ENCODE results near the gene KIAA1549. TPM values are rescaled to one million over a fixed set of nuclear protein-coding genes. Genes with fewer than 3 reads are reported as not detected.

Gene KIAA1549
- total and polyA plus RNA-seq, 10 of the 15 experiments (the other 5 are each of a cell fraction or from before 2014, with no cell fraction given): 0.02 to 0.82 (median 0.22) TPM

DNA sequence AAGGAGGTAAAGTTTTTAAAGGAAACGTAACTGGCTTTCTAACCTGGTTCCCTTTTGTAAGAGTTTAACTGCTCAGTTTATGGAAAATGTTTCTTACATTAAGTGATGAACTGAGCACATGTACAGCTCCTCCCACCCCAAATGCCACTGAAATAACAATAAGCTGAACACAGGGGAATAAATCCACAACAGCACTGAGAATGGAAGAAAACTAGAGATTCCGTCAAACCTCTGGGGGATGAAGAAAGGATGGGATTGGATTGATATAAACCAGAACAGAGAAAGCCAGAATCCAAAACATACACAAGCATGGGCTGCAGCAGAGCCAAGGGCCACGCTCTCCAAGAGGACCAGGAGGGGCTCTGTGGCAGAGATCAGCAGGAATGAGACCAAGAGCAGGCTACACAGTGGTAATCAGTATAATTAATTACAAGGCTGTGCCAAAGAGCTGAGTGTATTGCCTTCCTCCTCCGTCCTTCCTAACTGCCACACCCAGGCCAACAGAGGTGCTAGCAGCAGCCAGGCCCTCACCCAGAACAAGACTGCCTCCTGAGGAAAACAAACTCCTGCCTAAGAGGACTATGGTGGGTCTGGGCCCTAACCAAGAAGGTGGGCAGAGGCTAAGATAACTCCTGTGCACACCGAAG lies 73.9 kb downstream of the KIAA1549 start:
- no peaks in the 10 kb centered on the region for H3K27me3 ChIP-seq (replicated peaks in 1 of 2; ENCODE audit: control insufficient read depth in 2 of 2, insufficient read depth in 2 of 2, low read length in 1 of 2)
- no peaks in the 10 kb centered on the region for H3K79me2 ChIP-seq (ENCODE audit: control insufficient read depth, insufficient read depth, low read length)
- ATAC-seq (no peak), DNase-seq (ENCODE audit: low read depth, low spot score) (no peak), FAIRE-seq (no peak)
- CTCF ChIA-PET: interaction anchor here (0.9 to 1.6 kb wide), 2 partner anchors 13 to 21 kb away, joined by 3 read pairs; no protein-coding TSS in a partner anchor
- RAD21 ChIA-PET (ENCODE audit: unreplicated experiment): no interaction called here
- intact Hi-C loops (cut with micrococcal nuclease; ENCODE audit: unreplicated experiment): no loop called here
- H3K9me3 ChIP-seq (replicated peaks; ENCODE audit: control insufficient read depth, insufficient read depth, low read length): no peaks in the 10 kb centered on the region
- no peak overlapping the region for H3K4me2 ChIP-seq (ENCODE audit: control insufficient read depth, insufficient read depth)
- no peak overlapping the region for H3K4me3 ChIP-seq
- no peaks in the 10 kb centered on the region for H4K20me1 ChIP-seq (ENCODE audit: control insufficient read depth, insufficient read depth)
- H3K36me3 ChIP-seq (ENCODE audit: control insufficient read depth in 2 of 2, insufficient read depth in 2 of 2, low read length in 1 of 2): no peaks in the 10 kb centered on the region
- no TSS peak for BruUV-seq (replicated peaks)
- TF ChIP-seq SMARCA5 (IDR thresholded peaks at IDR 0.05): no peak
- H3K9ac ChIP-seq (ENCODE audit: control insufficient read depth, insufficient read depth, low read length): no peak overlapping the region
- POLR2A ChIA-PET: no interaction called here
- 61% methylated on average over 5 of the region's 5 CpGs for WGBS (ENCODE audit: insufficient coverage, insufficient replicate concordance, low lambda C conversion rate, missing lambda C conversion rate)
- no peaks in the 10 kb centered on the region for H3K4me1 ChIP-seq (ENCODE audit: control insufficient read depth, insufficient read depth, low read length)
- H2AFZ ChIP-seq (ENCODE audit: control insufficient read depth, low read depth, low read length): no peak overlapping the region
- SMC1A ChIA-PET (ENCODE audit: uncharacterized antibody, unreplicated experiment): no interaction called here
- in situ Hi-C loops (cut with MboI): no loop called here
- no peak overlapping the region for H3K27ac ChIP-seq (ENCODE audit: control insufficient read depth, insufficient read depth)

DNA sequence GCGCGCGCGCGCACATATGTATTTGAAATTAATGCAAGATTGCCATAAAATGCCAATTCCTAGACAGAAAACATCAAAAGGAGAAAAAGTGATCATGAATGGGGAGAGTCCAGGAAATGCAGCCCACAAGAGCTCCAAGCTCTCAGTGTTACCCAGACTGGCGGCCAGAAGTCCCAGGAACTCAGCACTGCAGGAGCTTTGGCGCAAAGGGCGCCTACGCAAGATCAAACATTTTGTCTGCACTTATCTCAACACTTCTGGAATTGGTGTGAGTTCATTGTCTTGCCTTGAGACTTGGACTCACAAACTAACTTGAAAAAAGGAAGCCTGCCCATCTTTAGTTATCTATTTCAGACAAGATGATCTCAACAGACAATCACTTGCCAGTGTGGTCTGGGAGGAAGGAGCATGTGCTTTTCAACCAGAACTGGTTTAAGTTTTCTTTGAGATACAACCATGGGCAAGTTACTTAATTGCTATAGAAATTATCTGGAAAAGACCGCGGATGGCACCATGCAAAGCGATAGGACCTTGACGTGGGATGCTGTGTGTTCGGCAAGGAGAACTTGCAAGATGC lies 77.2 kb downstream of the KIAA1549 start:
- ATAC-seq (no peak), FAIRE-seq (no peak), DNase-seq (ENCODE audit: low read depth, low spot score) (no peak)
- H3K9ac ChIP-seq (ENCODE audit: control insufficient read depth, insufficient read depth, low read length): no peak overlapping the region
- no peaks in the 10 kb centered on the region for H4K20me1 ChIP-seq (ENCODE audit: control insufficient read depth, insufficient read depth)
- H3K9me3 ChIP-seq (replicated peaks; ENCODE audit: control insufficient read depth, insufficient read depth, low read length): no peaks in the 10 kb centered on the region; the same call in 2 of the 3 replicates
- in situ Hi-C loops (cut with MboI) (no loop called here), intact Hi-C loops (cut with micrococcal nuclease; ENCODE audit: unreplicated experiment) (no loop called here)
- H2AFZ ChIP-seq (ENCODE audit: control insufficient read depth, low read depth, low read length): no peak overlapping the region
- no peak overlapping the region for H3K27ac ChIP-seq (ENCODE audit: control insufficient read depth, insufficient read depth)
- ChIA-PET SMC1A (ENCODE audit: uncharacterized antibody, unreplicated experiment) (no interaction called here), RAD21 (ENCODE audit: unreplicated experiment) (no interaction called here), POLR2A (no interaction called here), CTCF (no interaction called here)
- H3K79me2 ChIP-seq (ENCODE audit: control insufficient read depth, insufficient read depth, low read length): no peaks in the 10 kb centered on the region
- no peak overlapping the region for H3K4me2 ChIP-seq (ENCODE audit: control insufficient read depth, insufficient read depth)
- no peak overlapping the region for H3K4me3 ChIP-seq
- TF ChIP-seq, protein P1, sequence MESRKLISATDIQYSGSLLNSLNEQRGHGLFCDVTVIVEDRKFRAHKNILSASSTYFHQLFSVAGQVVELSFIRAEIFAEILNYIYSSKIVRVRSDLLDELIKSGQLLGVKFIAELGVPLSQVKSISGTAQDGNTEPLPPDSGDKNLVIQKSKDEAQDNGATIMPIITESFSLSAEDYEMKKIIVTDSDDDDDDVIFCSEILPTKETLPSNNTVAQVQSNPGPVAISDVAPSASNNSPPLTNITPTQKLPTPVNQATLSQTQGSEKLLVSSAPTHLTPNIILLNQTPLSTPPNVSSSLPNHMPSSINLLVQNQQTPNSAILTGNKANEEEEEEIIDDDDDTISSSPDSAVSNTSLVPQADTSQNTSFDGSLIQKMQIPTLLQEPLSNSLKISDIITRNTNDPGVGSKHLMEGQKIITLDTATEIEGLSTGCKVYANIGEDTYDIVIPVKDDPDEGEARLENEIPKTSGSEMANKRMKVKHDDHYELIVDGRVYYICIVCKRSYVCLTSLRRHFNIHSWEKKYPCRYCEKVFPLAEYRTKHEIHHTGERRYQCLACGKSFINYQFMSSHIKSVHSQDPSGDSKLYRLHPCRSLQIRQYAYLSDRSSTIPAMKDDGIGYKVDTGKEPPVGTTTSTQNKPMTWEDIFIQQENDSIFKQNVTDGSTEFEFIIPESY (IDR thresholded peaks at IDR 0.05): no peak
- TF ChIP-seq FOXK2 (IDR thresholded peaks at IDR 0.05): no peak
- no peak for TF ChIP-seq ETV6 (conservative IDR thresholded peaks at IDR 0.05 in 1 of 2, IDR thresholded peaks at IDR 0.05 in 1 of 2; ENCODE audit: borderline replicate concordance in 1 of 2, low read depth in 1 of 2)
- no peak for TF ChIP-seq PAX5 (IDR thresholded peaks at IDR 0.05; ENCODE audit: borderline replicate concordance, low read depth, low read length)
- no peak for TF ChIP-seq BHLHE40 (IDR thresholded peaks at IDR 0.05; ENCODE audit: borderline replicate concordance in 1 of 2, low read depth in 2 of 2, low read length in 1 of 2)
- no peak for TF ChIP-seq ZSCAN29 (IDR thresholded peaks at IDR 0.05)
- no peak for TF ChIP-seq PAX8 (IDR thresholded peaks at IDR 0.05)
- TF ChIP-seq POLR2AphosphoS5 (IDR thresholded peaks at IDR 0.05; ENCODE audit: low read length): no peak
- TF ChIP-seq CHD4 (IDR thresholded peaks at IDR 0.05): no peak
- TF ChIP-seq CEBPB (IDR thresholded peaks at IDR 0.05; ENCODE audit: borderline replicate concordance in 1 of 2, low read depth in 2 of 2, low read length in 2 of 2): no peak
- no peak for TF ChIP-seq HDAC2 (IDR thresholded peaks at IDR 0.05)
- TF ChIP-seq, protein P2, sequence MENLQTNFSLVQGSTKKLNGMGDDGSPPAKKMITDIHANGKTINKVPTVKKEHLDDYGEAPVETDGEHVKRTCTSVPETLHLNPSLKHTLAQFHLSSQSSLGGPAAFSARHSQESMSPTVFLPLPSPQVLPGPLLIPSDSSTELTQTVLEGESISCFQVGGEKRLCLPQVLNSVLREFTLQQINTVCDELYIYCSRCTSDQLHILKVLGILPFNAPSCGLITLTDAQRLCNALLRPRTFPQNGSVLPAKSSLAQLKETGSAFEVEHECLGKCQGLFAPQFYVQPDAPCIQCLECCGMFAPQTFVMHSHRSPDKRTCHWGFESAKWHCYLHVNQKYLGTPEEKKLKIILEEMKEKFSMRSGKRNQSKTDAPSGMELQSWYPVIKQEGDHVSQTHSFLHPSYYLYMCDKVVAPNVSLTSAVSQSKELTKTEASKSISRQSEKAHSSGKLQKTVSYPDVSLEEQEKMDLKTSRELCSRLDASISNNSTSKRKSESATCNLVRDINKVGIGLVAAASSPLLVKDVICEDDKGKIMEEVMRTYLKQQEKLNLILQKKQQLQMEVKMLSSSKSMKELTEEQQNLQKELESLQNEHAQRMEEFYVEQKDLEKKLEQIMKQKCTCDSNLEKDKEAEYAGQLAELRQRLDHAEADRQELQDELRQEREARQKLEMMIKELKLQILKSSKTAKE (IDR thresholded peaks at IDR 0.05; ENCODE audit: low read depth, poor library complexity, severe bottlenecking): no peak
- no peak for TF ChIP-seq PML (IDR thresholded peaks at IDR 0.05; ENCODE audit: low read length)
- TF ChIP-seq RUNX3 (IDR thresholded peaks at IDR 0.05; ENCODE audit: low read length): no peak
- H3K36me3 ChIP-seq (ENCODE audit: control insufficient read depth in 2 of 2, insufficient read depth in 2 of 2, low read length in 1 of 2): no peaks in the 10 kb centered on the region
- BruUV-seq (replicated peaks): no TSS peak
- no peaks in the 10 kb centered on the region for H3K27me3 ChIP-seq (replicated peaks in 1 of 2; ENCODE audit: control insufficient read depth in 2 of 2, insufficient read depth in 2 of 2, low read length in 1 of 2)
- WGBS (ENCODE audit: insufficient coverage, insufficient replicate concordance, low lambda C conversion rate, missing lambda C conversion rate): 93% methylated on average over 14 of the region's 14 CpGs
- H3K4me1 ChIP-seq (ENCODE audit: control insufficient read depth, insufficient read depth, low read length): no peaks in the 10 kb centered on the region
